HG03025 (cell line): ENCODE data around the gene CHMP3.

Source experiments
- ATAC-seq: cut with Tn5 transposase; IDR thresholded peaks from one replicate; pipeline ENCODE4 v1.9.1; 2021; ENCODE audit warnings: mild to moderate bottlenecking, moderate library complexity; ENCODE audit not compliant: unreplicated experiment, low FRiP score

CHMP3 gene

DNA sequence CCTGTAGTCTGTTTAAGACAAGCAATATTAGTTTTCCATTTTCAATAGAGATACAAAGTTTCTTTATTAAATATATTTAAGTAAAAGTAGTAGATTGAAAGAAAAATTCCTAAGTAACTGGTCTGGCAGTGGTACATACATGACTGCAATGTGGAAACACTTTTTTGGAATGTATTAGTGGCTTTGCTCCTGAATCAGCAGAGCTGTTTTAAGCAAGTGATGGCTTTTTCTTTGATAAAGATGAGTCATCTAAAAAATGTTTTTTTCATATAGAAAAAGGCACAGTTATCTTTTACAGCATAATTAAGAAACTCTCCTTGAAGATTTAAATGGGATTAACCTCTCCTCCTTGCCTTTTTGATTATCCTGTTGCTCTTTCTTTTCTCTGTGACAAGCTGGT lies 87.2 kb downstream of the CHMP3 start:
- ATAC-seq: no peak

DNA sequence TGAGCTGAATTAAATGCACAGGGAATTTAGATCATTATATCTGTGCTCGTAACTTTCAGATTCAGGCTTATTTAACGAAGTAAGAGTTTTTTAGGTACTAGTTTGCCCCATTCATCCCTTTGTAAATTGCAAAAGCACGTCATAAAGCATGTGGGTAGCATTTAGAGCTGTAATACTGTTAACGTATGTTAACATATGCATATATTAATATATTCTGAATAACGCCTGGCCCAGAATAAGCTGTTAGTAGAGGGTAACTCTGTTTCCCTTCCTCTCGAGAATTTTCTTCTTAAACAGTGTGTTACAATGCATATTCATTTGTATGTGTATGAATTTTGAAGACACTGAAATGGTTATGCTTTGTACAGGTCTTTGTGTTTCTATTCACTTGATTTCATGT lies 91.6 kb downstream of the CHMP3 start:
- ATAC-seq: no peak

DNA sequence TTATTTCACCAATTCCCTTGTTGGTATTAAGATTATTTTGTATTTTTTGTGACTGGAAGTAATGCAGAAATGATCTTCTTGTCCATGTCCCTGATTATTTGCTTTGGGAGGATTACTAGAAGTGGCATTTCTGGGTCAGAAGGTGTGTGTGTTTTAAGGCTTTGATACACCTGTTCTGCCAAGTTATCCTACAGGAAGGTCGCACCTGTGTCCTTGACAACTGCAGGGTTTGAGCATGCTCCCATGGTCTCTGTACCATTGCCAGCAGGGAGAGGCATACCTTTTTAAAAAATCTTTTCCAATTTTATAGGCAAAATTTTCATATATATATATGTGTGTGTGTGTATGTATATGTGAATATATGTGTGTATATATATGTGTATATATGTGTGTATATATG lies 92.4 kb downstream of the CHMP3 start:
- no peak for ATAC-seq

DNA sequence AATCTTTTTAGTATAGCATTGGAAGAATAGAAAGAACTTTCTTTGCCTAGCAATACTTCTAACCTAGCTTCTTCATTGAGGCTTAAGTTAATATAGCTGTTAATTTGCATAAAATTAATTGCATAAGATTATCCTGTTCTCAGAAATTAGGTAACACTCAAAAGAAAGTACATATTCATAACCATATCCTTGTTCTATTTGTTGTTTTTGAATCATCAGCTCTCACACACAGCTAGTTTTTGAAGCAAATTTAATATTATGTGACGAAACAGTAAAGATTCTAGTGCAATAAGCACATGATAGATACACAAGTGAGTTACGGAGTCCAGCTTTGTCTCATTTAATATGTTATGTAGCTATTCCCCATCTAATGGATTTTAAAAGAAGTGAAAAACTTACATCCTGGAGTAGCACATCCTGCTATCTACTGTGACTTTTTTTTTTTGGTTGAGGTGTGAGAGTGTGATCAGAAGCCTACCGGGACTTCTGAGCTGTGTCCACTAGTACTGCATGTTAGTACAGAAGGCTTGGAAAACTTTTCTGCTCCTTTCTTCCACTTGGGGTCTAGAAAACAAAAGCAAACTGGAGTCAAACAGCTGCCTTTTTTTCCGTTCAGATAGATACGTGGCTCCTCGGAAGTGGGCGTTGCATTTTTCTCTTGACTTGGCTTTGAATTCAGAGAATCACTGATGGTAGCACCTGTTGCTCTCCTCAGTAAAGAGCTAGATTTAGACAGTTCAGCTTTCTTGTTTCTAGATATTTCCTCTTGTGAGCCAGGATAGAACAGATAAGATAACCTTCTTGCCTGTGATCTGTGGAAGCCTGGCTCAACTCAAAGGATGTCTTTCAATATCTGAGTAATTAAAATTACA lies 94.8 kb downstream of the CHMP3 start:
- ATAC-seq: no peak

DNA sequence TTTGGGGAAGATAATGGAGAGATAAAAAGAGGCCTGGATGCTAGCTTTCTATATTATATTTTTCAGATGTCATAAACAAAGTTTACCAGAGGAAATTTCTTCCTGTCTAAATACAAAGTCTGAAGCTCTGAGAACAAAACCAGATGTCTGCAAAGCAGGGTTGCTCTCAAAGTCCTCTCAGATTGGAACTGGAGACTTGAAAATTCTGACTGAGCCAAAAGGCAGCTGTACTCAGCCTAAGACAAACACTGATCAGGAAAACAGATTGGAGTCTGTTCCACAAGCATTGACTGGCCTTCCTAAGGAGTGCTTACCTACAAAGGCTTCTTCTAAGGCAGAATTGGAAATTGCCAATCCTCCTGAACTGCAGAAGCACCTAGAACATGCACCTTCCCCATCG lies 96.9 kb downstream of the CHMP3 start:
- no peak for ATAC-seq

DNA sequence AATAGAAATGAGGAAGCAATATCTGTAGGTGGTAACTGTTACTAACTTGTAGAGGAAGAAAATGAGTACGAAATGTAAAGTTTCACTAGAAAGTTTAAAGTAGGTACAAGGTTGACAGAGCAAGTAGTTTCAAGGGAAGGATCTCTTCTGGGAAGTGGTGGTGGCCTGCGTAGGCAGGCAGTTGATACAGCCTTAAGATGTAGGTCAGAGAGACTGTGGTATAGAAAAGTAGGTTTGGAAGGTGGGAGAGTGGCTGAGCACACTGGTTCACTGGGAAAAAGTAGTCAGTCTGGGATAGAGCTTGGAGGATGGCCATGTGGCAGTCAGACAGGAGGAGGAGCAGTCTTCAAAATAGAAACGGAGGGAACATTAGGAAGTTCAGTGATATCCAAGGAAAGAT lies 98.6 kb downstream of the CHMP3 start:
- no peak for ATAC-seq

DNA sequence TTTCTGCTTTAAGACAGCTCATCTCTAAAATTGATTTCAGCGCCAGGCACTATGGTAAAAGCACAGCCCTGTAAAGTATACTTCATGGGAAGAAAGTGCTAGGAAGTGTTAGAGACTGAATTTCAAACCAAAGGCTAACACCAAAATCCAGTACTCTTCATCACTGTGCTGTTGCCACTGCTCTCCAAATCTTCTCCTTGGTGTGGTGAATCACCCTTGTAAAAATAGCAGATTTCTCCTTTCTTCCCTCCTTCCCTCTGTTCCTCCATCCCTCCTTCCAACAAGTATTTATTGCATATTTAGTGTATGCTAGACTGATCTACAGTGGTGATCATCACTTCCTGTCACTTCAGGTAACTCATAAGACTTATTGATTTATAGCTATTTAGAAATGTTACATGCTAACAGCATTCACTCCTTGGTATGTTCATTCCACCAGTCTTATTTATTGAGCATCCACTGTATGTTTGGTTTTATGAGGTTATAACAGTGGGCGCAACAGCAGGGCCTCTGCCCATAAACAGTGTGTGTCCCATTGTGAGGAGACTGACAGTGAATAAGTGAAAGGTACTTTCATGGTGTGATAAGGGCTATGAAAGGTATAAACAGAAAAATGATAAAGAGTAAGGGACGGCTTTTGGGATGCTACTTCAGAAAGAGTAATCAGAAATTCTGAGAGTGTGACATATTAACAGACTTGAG lies 102.0 kb downstream of the CHMP3 start:
- no peak for ATAC-seq

DNA sequence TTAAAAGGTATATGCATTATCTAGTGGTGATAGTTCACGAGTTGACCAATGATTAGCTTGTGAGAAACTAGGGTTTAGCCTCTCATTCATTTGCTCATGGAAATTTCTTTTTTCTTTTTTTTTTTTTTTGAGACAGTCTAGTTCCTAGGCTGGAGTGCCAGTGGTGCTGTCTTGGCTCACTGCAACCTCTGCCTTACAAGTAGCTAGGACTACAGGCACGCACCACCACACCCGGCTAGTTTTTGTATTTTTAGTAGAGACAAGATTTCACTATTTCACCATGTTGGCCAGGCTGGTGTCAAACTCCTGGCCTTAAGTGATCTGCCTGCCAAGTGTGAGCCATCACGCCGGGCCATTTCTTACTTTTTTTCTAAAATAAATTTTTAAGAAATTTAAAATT lies 108.1 kb downstream of the CHMP3 start:
- ATAC-seq: no peak

DNA sequence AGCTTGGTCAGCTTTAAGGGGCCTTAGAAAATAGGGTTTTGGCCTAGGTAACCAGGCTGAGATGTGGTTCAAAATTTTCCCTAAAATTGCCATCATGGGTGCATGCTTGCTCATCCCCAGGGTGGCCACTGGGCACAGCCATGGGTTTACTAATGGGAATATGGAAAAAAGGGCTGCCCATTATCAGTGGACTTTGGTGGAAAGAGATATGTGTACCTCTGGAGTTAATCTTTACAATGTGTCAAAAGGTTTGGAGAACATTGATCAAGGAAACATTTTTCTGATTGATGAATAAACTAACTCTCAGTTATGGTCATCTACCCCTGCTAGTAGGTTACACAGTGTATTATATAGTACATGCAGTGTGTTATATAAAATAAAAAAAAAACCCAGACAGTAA lies 109.0 kb downstream of the CHMP3 start:
- ATAC-seq: no peak

DNA sequence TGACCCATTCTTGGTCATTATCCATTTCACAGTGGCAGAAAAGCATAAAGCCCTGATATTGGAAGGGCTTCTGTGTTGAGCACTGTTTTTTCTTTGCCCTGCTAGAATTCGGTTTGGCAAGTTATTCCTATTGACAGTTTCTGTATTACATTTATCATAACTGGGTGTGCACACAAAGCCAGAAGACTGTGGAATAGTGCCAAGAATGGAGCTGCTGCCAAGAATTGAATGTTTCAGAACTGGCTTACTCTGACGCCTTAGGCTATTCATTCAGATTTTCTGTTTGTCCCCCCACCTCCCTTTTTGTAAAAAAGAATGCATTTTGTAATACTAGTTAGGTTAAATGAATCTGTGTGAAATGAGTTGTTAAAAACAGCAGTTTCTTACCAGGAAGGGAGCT lies 109.4 kb downstream of the CHMP3 start:
- no peak for ATAC-seq
